ENCODE data around the gene HEATR5A.
"Not testable (repeated sequence)": the region's sequence is repeated elsewhere in the genome, so short reads cannot be mapped to it uniquely, and the experiment has no call there.

The HEATR5A gene

GRCh38 chr14:31320922-31321766, 99.2 kb downstream of the HEATR5A start:
- no peak for DNase-seq

GRCh38 chr14:31320216-31320615, 100.1 kb downstream of the HEATR5A start:
- peak; percentile 87 for DNase-seq

GRCh38 chr14:31319701-31320100, 100.6 kb downstream of the HEATR5A start:
- DNase-seq: no peak

GRCh38 chr14:31312934-31313333, 107.4 kb downstream of the HEATR5A start:
- no peak for DNase-seq

GRCh38 chr14:31312370-31312769, 108.0 kb downstream of the HEATR5A start:
- not testable (repeated sequence) for DNase-seq

GRCh38 chr14:31307618-31308017, 112.7 kb downstream of the HEATR5A start:
- no peak for DNase-seq

GRCh38 chr14:31307198-31307597, 113.2 kb downstream of the HEATR5A start:
- no peak for DNase-seq

- no peak for DNase-seq
Measured at GRCh38 chr14:31303654-31304053, 116.7 kb downstream of the HEATR5A start.

GRCh38 chr14:31300883-31301282, 119.5 kb downstream of the HEATR5A start:
- DNase-seq: no peak

GRCh38 chr14:31300296-31300695, 120.1 kb downstream of the HEATR5A start:
- DNase-seq: no peak

- no peak for DNase-seq
Measured at GRCh38 chr14:31297701-31298344, 122.5 kb downstream of the HEATR5A start.

GRCh38 chr14:31297112-31297511, 123.2 kb downstream of the HEATR5A start:
- DNase-seq: no peak

GRCh38 chr14:31294746-31295405, 125.5 kb downstream of the HEATR5A start:
- no peak for DNase-seq

- no peak for DNase-seq
Measured at GRCh38 chr14:31292937-31293616, 127.3 kb downstream of the HEATR5A start.

GRCh38 chr14:31291210-31291609, 129.1 kb downstream of the HEATR5A start:
- DNase-seq: no peak

- DNase-seq: no peak
Measured at GRCh38 chr14:31287294-31287972, 132.9 kb downstream of the HEATR5A start.

- DNase-seq: no peak
Measured at GRCh38 chr14:31286456-31287293, 133.7 kb downstream of the HEATR5A start.

- DNase-seq: no peak
Measured at GRCh38 chr14:31283578-31284252, 136.6 kb downstream of the HEATR5A start.

- DNase-seq: no peak
Measured at GRCh38 chr14:31283153-31283552, 137.2 kb downstream of the HEATR5A start.

GRCh38 chr14:31280871-31281220, 139.5 kb downstream of the HEATR5A start:
- no peak for DNase-seq

All from NCI-H446 treated with DMSO at 0.1 percent for 48 hours (cell line).